Measurements from ENCODE around the gene PARPBP.
"Not testable (repeated sequence)": the region's sequence is repeated elsewhere in the genome, so short reads cannot be mapped to it uniquely, and the experiment has no call there.

The PARPBP gene

DNA sequence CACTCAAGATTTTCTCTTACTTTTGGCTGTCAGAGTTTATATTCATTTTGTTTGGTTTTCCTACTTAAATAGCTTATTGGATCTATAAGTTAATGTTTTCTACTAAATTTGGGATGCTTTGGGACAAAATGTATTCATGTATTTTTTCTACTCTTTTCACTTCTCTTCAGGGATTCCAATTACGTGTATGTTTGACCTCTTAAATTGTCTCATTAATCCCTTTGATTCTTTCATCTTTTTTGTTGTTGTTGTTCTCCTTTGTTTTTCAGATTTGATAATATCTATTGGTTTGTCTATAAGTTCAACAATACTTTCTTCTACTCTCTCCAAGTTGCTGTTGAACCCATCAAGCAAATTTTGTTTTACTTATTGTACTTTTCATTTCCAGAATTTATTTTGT is 43.4 kb downstream of the PARPBP start:
- no peak for FAIRE-seq

DNA sequence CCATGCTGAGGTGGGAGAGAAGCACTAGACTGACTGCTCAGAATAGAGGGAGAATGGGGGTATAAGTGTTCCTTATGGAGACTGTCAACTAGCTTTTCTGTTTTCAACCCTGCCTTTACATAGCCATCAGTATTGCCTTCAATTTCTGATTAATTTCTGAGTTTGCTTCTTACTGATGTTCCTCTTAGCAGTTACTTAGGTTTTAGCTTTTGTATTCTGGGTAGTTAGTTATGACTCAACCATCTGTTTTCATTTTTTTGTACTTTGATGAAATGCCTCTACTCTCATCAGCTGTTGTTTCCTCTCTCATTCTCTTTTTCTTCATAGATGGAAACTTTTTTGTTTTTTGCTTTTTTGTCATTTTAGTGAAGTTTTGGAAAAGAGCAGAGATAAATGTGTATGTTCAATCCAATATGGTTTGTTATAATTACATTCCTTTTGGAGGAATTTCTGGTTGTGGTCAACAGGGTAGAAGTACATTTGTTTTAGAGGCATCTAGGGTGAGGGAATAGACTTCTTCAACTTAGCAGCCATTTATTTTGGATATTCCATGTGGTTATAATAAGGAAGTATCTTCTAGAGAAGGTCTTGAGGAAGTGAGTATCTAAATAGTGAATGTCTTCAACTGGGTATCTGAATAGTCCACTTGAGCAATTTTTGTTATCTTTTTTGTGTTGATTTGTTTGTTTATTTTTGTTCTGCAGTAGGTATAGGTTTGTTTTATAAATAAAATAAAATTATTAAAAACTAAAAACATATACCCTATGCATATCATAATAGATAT is 48.0 kb downstream of the PARPBP start:
- FAIRE-seq: no peak

DNA sequence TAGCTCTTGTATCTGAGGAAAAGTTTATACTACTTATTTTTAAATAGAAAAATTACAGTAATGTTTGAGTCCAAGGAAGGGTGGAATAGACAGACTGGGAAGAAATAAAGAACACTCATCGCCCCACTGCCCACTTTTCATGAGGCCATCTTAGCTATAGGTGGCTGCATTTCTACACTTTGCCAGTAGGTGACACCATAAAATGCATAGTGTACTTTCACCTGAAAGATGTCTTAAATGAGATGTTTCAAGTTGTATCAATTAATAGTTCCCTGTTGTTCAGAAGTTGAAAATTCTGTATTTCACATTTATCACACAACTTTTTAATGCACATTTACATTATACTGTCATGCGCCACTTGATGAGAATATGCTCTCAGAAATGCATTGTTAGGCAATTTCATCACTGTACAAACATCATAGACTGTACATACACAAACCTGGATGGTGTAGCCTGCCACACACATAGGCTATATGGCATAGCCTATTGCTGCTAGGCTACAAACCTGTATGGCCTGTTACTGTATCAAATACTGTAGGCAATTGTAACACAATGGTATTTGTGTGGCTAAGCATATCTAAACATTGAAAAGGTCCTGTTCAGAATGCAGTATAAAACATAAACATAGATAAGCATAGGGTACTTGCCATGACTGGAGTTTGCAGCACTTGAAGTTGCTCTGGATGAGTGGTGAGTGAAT is 50.1 kb downstream of the PARPBP start:
- FAIRE-seq: no peak

DNA sequence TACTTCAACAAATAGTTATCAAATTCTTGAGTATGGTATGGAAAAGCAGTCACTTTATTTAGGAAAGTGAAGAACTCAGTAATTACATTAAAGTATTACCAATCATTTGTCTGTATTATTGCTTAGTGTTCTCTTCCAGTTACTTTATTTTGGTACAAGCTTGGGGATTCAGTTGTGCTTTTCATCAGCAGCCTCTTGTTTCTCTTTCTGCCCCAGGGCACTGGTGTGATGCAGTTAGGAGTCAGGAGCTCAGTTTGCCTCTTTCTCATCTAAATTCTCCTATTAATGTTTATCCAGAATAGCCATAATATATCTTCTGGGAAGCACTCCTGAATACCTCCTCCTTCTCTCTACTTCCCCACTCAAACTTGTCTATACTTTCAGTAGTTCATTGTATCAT is 52.0 kb downstream of the PARPBP start:
- no peak for FAIRE-seq

DNA sequence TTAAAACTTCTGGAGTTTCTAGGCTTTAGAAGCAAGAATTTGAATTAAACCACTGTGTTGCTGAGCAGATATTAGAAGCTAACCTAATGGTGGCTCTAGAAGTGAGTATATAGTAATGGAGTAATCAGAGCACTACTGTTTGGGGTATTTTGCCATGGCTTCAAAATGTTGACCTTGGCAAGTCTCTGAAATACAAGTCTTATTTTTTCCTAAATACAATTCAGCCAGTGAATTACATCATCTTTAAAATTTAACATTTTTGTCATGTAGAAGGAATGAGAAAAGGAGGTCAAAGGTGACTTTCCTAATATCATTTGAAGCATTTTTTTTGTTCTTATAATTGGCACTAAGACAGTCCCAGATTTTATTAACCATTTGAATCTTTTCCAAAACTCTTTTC is 52.5 kb downstream of the PARPBP start:
- FAIRE-seq: no peak

DNA sequence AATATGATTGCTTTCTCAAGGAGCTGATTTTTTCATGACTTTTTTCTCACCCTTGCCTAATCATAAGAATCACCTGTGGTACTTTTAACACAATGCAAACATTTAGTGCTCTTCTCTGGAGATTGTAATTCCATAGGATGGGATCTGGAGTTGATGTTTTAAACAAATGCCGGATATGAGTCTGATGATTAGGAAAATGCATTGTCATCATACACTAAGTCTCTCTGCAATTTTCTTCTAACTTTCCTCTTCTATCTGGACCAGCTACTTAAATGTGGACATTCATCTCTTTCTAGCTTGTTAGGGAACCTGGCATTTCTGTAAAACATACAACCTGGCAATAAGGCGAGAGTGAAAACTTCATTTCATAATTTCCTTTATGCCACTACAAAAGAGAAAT is 54.1 kb downstream of the PARPBP start:
- no peak for FAIRE-seq

DNA sequence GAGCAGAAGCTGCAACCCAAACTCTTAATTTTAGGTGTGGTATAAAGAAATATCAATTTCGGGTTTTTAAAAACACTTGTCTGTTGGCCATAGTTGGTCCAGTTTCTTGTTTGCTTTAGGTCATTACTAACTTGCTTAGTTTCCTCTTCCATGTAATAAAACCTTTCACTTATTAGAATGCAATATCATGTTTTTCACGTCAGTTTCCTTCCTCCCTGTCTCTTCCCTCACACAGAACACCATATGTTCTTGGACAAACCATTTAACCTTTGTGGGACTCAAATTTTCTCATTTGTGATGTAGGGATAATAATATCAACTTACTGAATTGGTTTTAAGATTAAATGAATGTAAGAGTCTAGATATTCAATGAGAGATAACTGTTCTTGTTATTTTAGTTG is 54.8 kb downstream of the PARPBP start:
- no peak for FAIRE-seq

DNA sequence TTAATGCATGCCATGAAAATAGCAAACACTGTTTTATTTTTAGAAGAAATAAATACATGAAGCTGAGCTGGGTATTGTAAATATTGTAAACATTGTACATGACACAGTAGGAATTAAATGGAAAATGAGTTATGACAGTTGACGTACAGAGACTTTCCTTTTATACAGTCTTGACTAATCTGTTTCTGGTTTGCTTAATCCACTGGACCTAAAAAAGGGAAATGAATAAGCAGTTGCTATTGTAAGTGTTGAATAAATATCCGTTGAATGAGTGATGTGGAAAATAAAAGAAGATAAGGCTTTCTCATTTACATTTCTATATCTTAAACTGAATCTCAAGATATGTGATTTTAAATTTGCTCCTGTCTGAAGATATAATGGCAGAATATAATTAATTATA is 62.7 kb downstream of the PARPBP start:
- no peak for FAIRE-seq

DNA sequence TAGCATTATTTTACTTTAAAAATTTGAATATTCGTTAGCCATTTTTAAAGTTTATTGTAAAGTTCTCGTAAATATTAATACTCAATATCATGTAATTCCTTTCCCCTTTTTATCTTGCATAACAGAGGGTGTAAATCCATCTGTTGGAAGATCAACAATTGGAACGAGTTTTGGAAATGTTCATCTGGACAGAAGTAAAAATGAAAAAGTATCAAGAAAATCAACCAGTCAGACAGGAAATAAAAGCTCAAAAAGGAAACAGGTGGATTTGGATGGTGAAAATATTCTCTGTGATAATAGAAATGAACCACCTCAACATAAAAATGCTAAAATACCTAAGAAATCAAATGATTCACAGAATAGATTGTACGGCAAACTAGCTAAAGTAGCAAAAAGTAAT is 75.8 kb downstream of the PARPBP start:
- no peak for FAIRE-seq

DNA sequence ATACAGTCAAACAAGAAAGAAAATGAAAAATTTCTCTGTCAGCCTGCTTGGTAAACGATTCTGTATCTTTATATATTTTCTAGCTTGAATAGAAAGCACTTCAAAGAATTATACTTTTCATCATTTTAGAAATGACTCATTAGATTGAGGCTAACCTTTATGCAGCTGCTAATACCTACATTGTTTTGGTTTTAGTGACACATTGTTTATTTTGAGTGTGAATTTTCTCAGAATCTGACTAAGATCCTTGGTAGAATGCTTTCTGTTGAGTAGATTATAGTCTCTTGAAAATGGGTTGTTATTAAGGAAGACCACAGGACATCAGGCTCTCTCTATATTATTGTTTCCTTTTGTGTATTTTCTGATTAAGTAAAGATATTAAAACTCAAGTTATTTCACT is 77.8 kb downstream of the PARPBP start, which contains the start of gene PMCH:
TSS of gene PMCH (minus strand) at position 45 of the 400 bp plus-strand sequence. CDS start 63 bp downstream, outside the sequence.
- no peak for FAIRE-seq

DNA sequence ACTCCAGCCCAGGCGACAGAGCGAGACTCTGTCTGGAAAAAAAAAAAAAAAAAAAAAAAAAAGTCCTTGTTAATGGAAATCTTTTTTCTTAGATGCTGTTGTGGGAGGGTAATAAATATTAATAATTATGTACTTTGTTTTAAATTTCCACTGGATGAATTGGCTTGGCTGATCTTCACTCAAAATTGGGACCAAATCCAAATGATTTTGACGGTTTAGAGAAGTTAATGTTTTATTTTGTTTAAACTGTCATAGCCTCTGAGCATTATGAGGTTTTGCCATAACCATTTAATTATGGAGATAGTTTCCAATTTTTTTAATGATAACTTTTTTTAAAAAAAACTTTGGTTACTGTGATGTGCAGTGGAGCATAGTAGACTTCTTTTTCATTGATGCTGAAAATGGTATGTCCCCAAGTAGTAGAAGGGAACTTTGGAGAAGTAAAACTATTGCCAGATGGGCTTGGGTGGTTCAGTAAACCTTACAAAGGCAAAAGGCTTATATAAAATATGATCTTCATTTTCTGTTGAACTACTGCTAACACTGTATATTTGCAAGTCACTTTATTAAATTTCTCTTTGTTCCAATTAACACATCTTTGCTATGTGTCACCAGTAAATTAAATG is 81.6 kb downstream of the PARPBP start:
- FAIRE-seq: no peak

DNA sequence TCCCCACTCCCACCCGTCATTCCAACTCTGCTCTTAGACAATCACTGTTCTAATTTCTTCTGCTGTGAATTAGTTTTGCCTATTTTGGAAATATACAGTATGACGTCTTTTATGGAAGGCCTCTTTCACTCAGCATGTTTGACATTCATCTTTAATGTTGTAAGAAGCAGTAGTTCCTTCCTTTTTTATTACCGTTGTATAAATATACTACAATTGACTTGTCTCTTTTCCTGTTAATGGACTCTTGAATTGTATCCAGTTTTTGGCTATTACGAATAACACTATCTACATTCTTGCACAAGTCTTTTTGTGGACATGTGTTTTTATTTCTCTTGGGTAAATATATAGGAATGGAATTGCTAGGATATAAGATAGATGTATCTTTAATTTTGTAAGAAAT is 82.6 kb downstream of the PARPBP start:
- FAIRE-seq: no peak

DNA sequence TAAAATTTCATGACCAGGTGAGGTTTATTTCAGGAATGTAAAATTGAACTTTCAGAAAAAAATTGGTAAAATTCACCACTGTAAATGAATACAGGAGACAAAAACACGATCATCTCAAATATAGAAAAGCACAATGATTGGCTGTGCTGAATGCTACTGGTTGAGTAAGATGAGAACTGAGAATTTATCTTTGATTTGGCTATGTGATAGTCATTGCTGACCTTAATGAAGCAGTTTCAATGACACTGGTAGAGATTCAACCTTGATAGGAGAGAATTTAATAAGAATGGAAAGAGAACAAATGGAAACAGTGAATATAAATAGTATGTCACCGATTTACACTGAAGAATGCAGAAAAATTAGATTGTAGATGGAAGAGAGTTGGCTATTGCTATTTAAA is 84.0 kb downstream of the PARPBP start:
- no peak for FAIRE-seq

DNA sequence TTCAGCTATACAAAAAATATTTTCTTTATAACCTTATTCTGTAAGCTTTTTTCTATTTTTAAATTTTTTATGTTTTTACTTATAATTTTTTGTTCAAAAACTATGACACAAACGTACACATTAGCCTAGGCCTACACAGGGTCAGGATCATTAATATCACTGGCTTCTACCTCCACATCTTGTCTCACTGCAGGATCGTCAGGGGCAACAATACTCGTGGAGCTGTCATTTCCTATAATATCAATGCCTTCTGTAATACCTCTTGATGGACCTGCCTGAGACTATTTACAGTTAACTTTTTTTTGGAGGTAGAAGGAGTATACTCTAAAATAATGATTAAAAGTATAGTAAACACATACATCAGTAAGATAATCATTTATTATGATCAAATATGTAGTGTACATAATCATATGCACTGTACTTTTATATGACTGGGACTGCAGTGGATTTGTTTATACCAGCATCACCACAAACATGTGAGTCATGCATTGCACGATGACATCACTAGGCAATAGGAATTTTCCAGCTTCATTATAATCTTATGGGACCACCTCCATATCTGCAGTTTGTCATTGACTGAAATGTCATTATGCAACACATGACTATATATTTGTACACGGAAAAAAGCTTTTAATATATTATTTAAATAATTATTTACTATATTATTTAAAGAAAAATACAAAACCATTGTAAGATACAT is 96.2 kb downstream of the PARPBP start:
- FAIRE-seq: no peak

DNA sequence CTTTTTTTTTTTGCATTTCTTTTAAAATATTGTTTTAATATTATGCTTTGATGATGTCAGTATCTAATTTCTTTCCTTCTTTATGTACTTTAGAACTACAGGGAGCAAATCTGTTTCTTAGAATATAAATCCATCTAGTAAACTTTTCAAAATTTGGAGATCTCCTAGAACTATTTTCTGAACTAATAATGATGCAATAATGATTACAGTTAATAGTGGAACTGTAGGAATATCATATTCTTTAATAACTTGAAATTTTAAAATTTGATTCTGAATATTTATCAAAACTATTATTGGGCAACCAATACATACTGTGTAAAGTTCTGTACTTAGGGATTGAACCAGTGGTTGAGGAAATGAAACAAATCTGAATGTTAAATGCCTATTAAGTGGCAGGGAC is 100.8 kb downstream of the PARPBP start:
- no peak for FAIRE-seq

DNA sequence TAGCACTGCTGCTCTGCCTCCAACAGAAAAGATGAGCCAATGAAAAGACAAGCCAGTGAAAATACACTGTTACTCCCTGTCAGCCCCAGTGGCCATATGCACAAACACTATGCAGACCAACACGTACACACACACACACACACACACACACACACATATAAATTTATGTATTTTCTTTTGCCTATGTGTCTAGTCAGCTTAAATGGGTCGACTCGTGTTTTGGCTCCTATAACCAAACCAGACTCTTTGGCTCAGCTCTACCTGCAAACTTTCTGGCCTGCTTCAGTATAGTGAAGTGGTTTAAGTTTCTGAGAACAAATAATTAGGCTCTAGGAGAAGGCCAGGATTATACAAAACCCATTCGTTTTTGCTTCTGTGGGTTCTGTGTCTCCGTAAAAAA is 108.0 kb downstream of the PARPBP start:
- no peak for FAIRE-seq

DNA sequence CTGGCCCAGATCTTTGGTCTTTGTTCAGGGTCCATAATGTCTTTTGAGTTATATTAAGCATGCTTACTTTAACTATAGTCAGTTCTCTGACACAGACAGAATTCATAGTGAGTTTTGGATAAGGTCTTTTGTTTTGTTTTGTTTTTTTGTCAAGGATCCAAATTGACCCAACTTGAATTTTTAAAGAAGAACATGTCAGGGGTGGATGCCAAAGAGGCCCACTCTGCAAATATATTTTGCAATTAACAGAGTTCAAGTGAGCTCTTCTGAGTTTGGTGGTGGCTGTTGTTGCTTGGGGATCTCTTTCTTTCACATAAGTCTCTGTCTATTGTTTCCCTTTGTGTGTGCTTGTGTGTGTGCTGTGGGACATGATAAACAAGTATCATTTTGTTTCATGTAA is 112.1 kb downstream of the PARPBP start:
- no peak for FAIRE-seq

DNA sequence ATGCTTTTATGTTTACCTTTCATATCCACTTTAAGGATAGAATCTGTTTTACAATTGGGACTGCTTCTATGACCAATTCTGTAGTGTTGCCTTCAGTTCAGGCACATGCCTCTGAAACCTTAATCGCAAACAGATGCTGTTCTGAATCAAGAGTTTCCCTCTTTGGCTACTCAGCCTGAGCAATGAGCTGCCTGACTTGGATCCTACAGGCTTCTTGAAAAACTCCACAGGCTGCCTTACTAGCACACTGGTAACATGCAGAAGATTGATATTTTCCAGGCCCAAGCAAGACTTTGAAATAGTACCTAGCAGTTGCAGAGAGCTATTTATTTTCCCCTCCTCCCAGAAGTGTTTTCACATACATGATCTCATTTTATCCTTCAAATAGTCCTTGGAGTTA is 112.5 kb downstream of the PARPBP start:
- FAIRE-seq: no peak

DNA sequence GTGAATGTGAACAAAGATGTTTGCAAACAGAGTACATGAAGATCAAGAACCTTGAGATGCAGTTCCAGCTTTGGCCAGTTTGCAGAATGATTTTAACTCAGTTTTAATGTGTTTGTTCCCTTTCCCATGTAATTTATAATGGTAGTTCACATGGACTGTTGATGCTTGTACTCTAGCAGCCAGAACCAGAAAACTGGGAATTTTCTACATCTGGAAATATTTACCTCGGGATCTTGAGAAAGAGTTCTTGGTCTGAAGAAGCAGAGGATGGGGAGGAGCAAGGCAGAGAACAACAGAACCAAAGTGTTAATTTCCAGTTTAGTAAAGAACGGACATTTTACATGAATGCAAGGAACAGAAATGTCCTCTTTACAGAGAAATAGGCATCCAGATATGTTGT is 114.6 kb downstream of the PARPBP start:
- no peak for FAIRE-seq

DNA sequence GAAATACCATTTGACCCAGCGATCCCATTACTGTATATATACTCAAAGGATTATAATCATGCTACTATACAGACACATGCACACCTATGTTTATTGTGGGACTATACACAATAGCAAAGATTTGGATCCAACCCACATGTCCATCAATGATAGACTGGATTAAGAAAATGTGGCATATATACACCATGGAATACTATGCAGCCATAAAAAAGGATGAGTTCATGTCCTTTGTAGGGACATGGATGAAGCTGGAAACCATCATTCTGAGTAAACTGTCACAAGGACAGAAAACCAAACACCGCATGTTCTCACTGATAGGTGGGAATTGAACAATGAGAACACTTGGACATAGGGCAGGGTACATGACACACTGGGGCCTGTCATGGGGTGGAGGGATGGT is 120.9 kb downstream of the PARPBP start:
- not testable (repeated sequence) for FAIRE-seq

All from G401.6 (cell line).